ENCODE data around the gene ITPRIPL2.

Gene ITPRIPL2

GRCh38 chr16:19086322-19087199 lies 27.2 kb upstream of the ITPRIPL2 start:
- peak; percentile 99 for TF ChIP-seq CTCF (conservative IDR thresholded peaks at IDR 0.05)
- TF ChIP-seq ZFX (IDR thresholded peaks at IDR 0.05): no peak
- peak overlapping the region; percentile 41 for H3K27ac ChIP-seq

GRCh38 chr16:19088341-19088916 lies 25.3 kb upstream of the ITPRIPL2 start:
- TF ChIP-seq CTCF (conservative IDR thresholded peaks at IDR 0.05) (no peak), ZFX (IDR thresholded peaks at IDR 0.05) (no peak)
- no peak overlapping the region for H3K27ac ChIP-seq

GRCh38 chr16:19089410-19089955 lies 24.3 kb upstream of the ITPRIPL2 start:
- H3K27ac ChIP-seq: no peak overlapping the region
- TF ChIP-seq CTCF (conservative IDR thresholded peaks at IDR 0.05) (no peak), ZFX (IDR thresholded peaks at IDR 0.05) (no peak)

GRCh38 chr16:19090916-19091315 lies 22.8 kb upstream of the ITPRIPL2 start:
- no peak for TF ChIP-seq ZFX (IDR thresholded peaks at IDR 0.05)
- no peak overlapping the region for H3K27ac ChIP-seq

- TF ChIP-seq CTCF (conservative IDR thresholded peaks at IDR 0.05): no peak
- no peak for TF ChIP-seq ZFX (IDR thresholded peaks at IDR 0.05)
- H3K27ac ChIP-seq: no peak overlapping the region
Measured at GRCh38 chr16:19092653-19093410, 20.9 kb upstream of the ITPRIPL2 start.

GRCh38 chr16:19093631-19094541 lies 19.9 kb upstream of the ITPRIPL2 start:
- no peak overlapping the region for H3K27ac ChIP-seq
- no peak for TF ChIP-seq CTCF (conservative IDR thresholded peaks at IDR 0.05)
- no peak for TF ChIP-seq ZFX (IDR thresholded peaks at IDR 0.05)
